ENCODE measurements around the gene MKRN2.

Gene MKRN2

GRCh38 chr3:12556314-12556689 lies 585 bp upstream of the MKRN2 start:
- DNase-seq: no peak

GRCh38 chr3:12557473-12558100 lies 700 bp downstream of the MKRN2 start:
- DNase-seq: no peak

- no peak for DNase-seq
Measured at GRCh38 chr3:12558706-12559105, 1.8 kb downstream of the MKRN2 start.

- DNase-seq: no peak
Measured at GRCh38 chr3:12559520-12559919, 2.6 kb downstream of the MKRN2 start.

- DNase-seq: no peak
Measured at GRCh38 chr3:12560505-12561190, 3.8 kb downstream of the MKRN2 start.

- DNase-seq: no peak
Measured at GRCh38 chr3:12561397-12561796, 4.5 kb downstream of the MKRN2 start.

GRCh38 chr3:12562451-12562850 lies 5.6 kb downstream of the MKRN2 start:
- DNase-seq: no peak

GRCh38 chr3:12566976-12567375 lies 10.1 kb downstream of the MKRN2 start:
- DNase-seq: no peak

GRCh38 chr3:12568747-12569146 lies 11.9 kb downstream of the MKRN2 start:
- no peak for DNase-seq

GRCh38 chr3:12569836-12570235 lies 12.9 kb downstream of the MKRN2 start:
- no peak for DNase-seq

- DNase-seq: no peak
Measured at GRCh38 chr3:12571986-12572385, 15.1 kb downstream of the MKRN2 start.

- DNase-seq: no peak
Measured at GRCh38 chr3:12574131-12574530, 17.2 kb downstream of the MKRN2 start.

- DNase-seq: no peak
Measured at GRCh38 chr3:12574661-12575060, 17.8 kb downstream of the MKRN2 start.

GRCh38 chr3:12577379-12577778 lies 20.5 kb downstream of the MKRN2 start:
- no peak for DNase-seq

- no peak for DNase-seq
Measured at GRCh38 chr3:12578742-12579141, 21.9 kb downstream of the MKRN2 start.

- DNase-seq: no peak
Measured at GRCh38 chr3:12579456-12579855, 22.6 kb downstream of the MKRN2 start.

GRCh38 chr3:12579905-12580304 lies 23.0 kb downstream of the MKRN2 start:
- no peak for DNase-seq

- DNase-seq: no peak
Measured at GRCh38 chr3:12582730-12583129, 25.8 kb downstream of the MKRN2 start.

GRCh38 chr3:12583280-12583679 lies 26.4 kb downstream of the MKRN2 start:
- DNase-seq: no peak

GRCh38 chr3:12584083-12584482 lies 27.2 kb downstream of the MKRN2 start:
- DNase-seq: no peak

GRCh38 chr3:12585181-12585580 lies 28.3 kb downstream of the MKRN2 start:
- DNase-seq: no peak

- DNase-seq: no peak
Measured at GRCh38 chr3:12585970-12586369, 29.1 kb downstream of the MKRN2 start.

GRCh38 chr3:12586403-12586802 lies 29.5 kb downstream of the MKRN2 start:
- DNase-seq: no peak

GRCh38 chr3:12588039-12589009 lies 31.4 kb downstream of the MKRN2 start:
- peak; percentile 54 for DNase-seq
